A549 (cell line): Measurements from ENCODE around the gene GPR142.

ENCODE experiments used
- ATOH8 ChIP-seq: fragments of 250-450 bp; sonication (Bioruptor Pico); IDR thresholded peaks from 2 replicates; pipeline ENCODE4 v1.5.0; 2020; ENCODE audit warnings: low read depth, mild to moderate bottlenecking, moderate library complexity
- BHLHE40 ChIP-seq: IDR thresholded peaks from 2 replicates; pipeline ENCODE4 v1.6.1; 2012; ENCODE audit warnings: low read depth, low read length, inconsistent platforms
- CEBPB ChIP-seq, 2 experiments: fragments of >200 bp in 1 of 2; sonication (Bioruptor Twin) in 1 of 2; formaldehyde crosslinking in 1 of 2; IDR thresholded peaks; 2 replicates each; pipeline ENCODE4 v1.6.1; 2012 to 2016
- CTCF ChIP-seq: fragments of >200 bp; sonication (Bioruptor Twin); formaldehyde crosslinking; IDR thresholded peaks from 3 replicates; pipeline ENCODE4 v1.5.1; 2016
- EP300 ChIP-seq, 2 experiments: fragments of >200 bp; sonication (Bioruptor Twin); formaldehyde crosslinking; IDR thresholded peaks; 2 replicates in 1 of 2; 3 replicates in 1 of 2; pipeline ENCODE4 v1.6.1; 2016 to 2017
- HDAC2 ChIP-seq: fragments of 200-600 bp; sonication (generic); IDR thresholded peaks from 2 replicates; pipeline ENCODE4 v1.6.1; 2016
- KDM1A ChIP-seq: fragments of 200-600 bp; sonication (generic); IDR thresholded peaks from 2 replicates; pipeline ENCODE4 v1.6.1; 2016; ENCODE audit warnings: low read depth, mild to moderate bottlenecking
- PHF8 ChIP-seq: fragments of 200-600 bp; sonication (generic); IDR thresholded peaks from 2 replicates; pipeline ENCODE4 v1.6.1; 2016; ENCODE audit warnings: low read depth, mild to moderate bottlenecking, antibody characterized with exemption, moderate library complexity, borderline replicate concordance
- POLR2A ChIP-seq: IDR thresholded peaks from 2 replicates; pipeline ENCODE4 v1.6.1; 2012; ENCODE audit warnings: mild to moderate bottlenecking, low read length
- REST ChIP-seq: fragments of 200-600 bp; sonication (generic); IDR thresholded peaks from 2 replicates; pipeline ENCODE4 v1.6.1; 2016; ENCODE audit warnings: antibody characterized with exemption, mild to moderate bottlenecking, moderate library complexity
- SREBF2 ChIP-seq: fragments of 450-650 bp; IDR thresholded peaks from 2 replicates; pipeline ENCODE4 v1.6.1; 2014; ENCODE audit warnings: mild to moderate bottlenecking, moderate library complexity

- TF ChIP-seq ATOH8: no peak
- TF ChIP-seq PHF8: no peak
- TF ChIP-seq CEBPB (IDR thresholded peaks at IDR 0.05): no peak
- TF ChIP-seq BHLHE40: no peak
- no peak for TF ChIP-seq POLR2A
- no peak for TF ChIP-seq CTCF
- TF ChIP-seq HDAC2: no peak
- TF ChIP-seq REST: no peak
- no peak for TF ChIP-seq KDM1A
- TF ChIP-seq EP300 (IDR thresholded peaks at IDR 0.05): no peak
- no peak for TF ChIP-seq SREBF2
Measured at GRCh38 chr17:74339537-74340195, 27.6 kb upstream of the GPR142 start.
